Upper lobe of left lung (tissue), 4 donors: ENCODE data around the gene BBS5.

ENCODE experiments used
- CTCF ChIP-seq, 6 experiments: fragments of 450-650 bp in 4 of 6; fragments of 200-600 bp in 2 of 6; sonication (generic) in 2 of 6; IDR thresholded peaks; one replicate each; pipeline ENCODE4 v1.5.1; 2016 to 2019; ENCODE audit warnings: antibody characterized with exemption in 6 of 6
- EP300 ChIP-seq, 4 donors: sonication (generic); formaldehyde crosslinking; IDR thresholded peaks; one replicate each; pipeline ENCODE4 v1.5.1; 2017; ENCODE audit warnings: antibody characterized with exemption in 4 of 4, control low read depth in 2 of 4
- POLR2A ChIP-seq, 4 donors: fragments of 450-650 bp; IDR thresholded peaks; one replicate each; pipeline ENCODE4 v1.5.1; 2016 to 2017; ENCODE audit warnings: antibody characterized with exemption in 4 of 4, mild to moderate bottlenecking in 2 of 4
- POLR2AphosphoS5 ChIP-seq, 2 donors: sonication (generic); formaldehyde crosslinking; IDR thresholded peaks; one replicate each; pipeline ENCODE4 v1.5.1; 2017; ENCODE audit warnings: antibody characterized with exemption in 2 of 2

- no peak for TF ChIP-seq CTCF (IDR thresholded peaks at IDR 0.05)
- TF ChIP-seq POLR2A (IDR thresholded peaks at IDR 0.05) = no peak
- no peak for TF ChIP-seq POLR2AphosphoS5 (IDR thresholded peaks at IDR 0.05)
- no peak for TF ChIP-seq EP300 (IDR thresholded peaks at IDR 0.05)
These were observed 16.1 kb downstream of the BBS5 start for GRCh38 chr2:169495310-169495928.
